SK-N-SH treated with all-trans-retinoic acid at 6 μM for 48 hours (cell line): ENCODE results near the gene OCA2.

ENCODE experiments used
- GLIS3 ChIP-seq: fragments of 250-450 bp; sonication (Bioruptor Pico); IDR thresholded peaks from 2 replicates; pipeline ENCODE4 v1.5.0; 2020; ENCODE audit warnings: mild to moderate bottlenecking, moderate library complexity
- RARB ChIP-seq: fragments of 250-450 bp; sonication (Bioruptor Pico); IDR thresholded peaks from 2 replicates; pipeline ENCODE4 v1.8.0; 2021; ENCODE audit warnings: mild to moderate bottlenecking, moderate library complexity
- TCF4 ChIP-seq: fragments of 250-450 bp; sonication (Bioruptor Pico); IDR thresholded peaks from 2 replicates; pipeline ENCODE4 v1.8.0; 2021; ENCODE audit warnings: mild to moderate bottlenecking, moderate library complexity, borderline replicate concordance
- ZFP3 ChIP-seq: fragments of 250-450 bp; sonication (Bioruptor Pico); IDR thresholded peaks from 2 replicates; pipeline ENCODE4 v1.5.0; 2020; ENCODE audit warnings: mild to moderate bottlenecking, moderate library complexity
- ZFP30 ChIP-seq: fragments of 450-650 bp; formaldehyde crosslinking; IDR thresholded peaks from 2 replicates; pipeline ENCODE4 v1.5.0; 2022; ENCODE audit warnings: mild to moderate bottlenecking, moderate library complexity
- ZNF565 ChIP-seq: fragments of 450-650 bp; formaldehyde crosslinking; conservative IDR thresholded peaks from 2 replicates; pipeline ENCODE4 v1.5.0; 2020; ENCODE audit warnings: low read depth, mild to moderate bottlenecking, moderate library complexity

GRCh38 chr15:28030801-28031200 lies 68.3 kb downstream of the OCA2 start:
- no peak for TF ChIP-seq GLIS3 (CRISPR knock-in tag)
- no peak for TF ChIP-seq ZFP30 (CRISPR knock-in tag)
- TF ChIP-seq ZFP3 (CRISPR knock-in tag) = no peak
- no peak for TF ChIP-seq RARB (CRISPR knock-in tag)
- no peak for TF ChIP-seq TCF4 (CRISPR knock-in tag)
- no peak for TF ChIP-seq ZNF565
